Muscle layer of duodenum (tissue), 2 donors: Measurements from ENCODE around the gene RER1.

Experiments
- H3K27ac ChIP-seq: one replicate; pipeline ENCODE4 v1.7.0; 2013; ENCODE audit warnings: mild to moderate bottlenecking, low read length
- H3K27me3 ChIP-seq: one replicate; pipeline ENCODE4 v1.7.0; 2013; ENCODE audit warnings: low read depth, mild to moderate bottlenecking, control low read depth, low read length
- H3K36me3 ChIP-seq, 2 donors: one replicate each; pipeline ENCODE4 v1.7.0; 2013; ENCODE audit warnings: low read length in 2 of 2, control low read depth in 1 of 2, mild to moderate bottlenecking in 1 of 2; ENCODE audit not compliant: insufficient read depth in 2 of 2, control insufficient read depth in 1 of 2
- H3K4me1 ChIP-seq, 2 donors: one replicate each; pipeline ENCODE4 v1.7.0; 2013; ENCODE audit warnings: low read length in 2 of 2, mild to moderate bottlenecking in 2 of 2, control low read depth in 1 of 2, moderate library complexity in 1 of 2; ENCODE audit not compliant: insufficient read depth in 2 of 2, control insufficient read depth in 1 of 2
- H3K4me3 ChIP-seq, 2 donors: one replicate each; pipeline ENCODE4 v1.7.0; 2013; ENCODE audit warnings: low read length in 2 of 2, low read depth in 1 of 2, mild to moderate bottlenecking in 1 of 2
- H3K9me3 ChIP-seq, 2 donors: one replicate each; pipeline ENCODE4 v1.7.0; 2013; ENCODE audit warnings: low read length in 2 of 2, control low read depth in 1 of 2, mild to moderate bottlenecking in 1 of 2; ENCODE audit not compliant: control insufficient read depth in 1 of 2
- donor health status: healthy.

RER1 gene

DNA sequence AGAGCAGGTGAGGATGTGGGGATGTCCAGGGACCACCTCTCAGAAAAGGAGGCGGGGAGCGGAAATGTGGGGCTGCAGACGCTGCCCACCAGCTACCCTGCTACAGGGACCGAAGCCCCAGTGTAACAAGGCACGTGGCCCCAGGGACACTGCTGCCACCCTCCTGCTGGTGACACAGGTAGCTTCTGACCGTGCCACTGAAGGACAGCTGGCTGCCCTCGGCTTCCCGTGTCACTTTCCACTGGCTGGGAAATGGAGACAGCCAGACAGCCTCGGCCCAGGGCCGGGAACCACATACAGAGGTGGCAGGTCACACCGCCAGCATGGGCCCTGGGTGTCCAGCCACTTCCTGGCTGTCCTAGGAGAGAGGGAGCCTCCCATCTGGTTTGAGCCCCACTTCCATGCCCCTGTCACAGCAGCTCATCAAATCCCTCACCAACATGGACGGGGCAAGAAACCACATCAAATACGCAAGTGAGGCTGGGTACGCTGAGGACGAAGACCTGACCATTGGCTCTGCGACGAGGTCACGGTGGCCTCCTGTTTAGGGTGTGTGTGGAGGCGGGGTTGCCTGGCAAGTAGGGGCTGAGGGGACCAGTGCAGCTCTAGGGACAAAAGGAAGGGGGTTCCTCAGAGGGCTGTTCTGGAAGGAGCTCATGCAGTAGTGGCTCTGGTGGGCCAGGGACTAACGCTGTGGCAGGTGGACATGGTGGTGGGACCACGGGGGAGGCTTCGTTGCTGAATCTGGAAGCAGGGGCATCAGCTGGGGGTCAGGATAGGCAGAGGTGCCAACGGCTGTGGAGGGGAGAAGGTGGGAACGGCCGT lies 15.7 kb downstream of the RER1 start:
- no peak overlapping the region for H3K4me3 ChIP-seq
- no peaks in the 10 kb centered on the region for H3K27me3 ChIP-seq
- H3K9me3 ChIP-seq, result no peaks in the 10 kb centered on the region
- peaks cover 31 to 70% of the 10 kb centered on the region in 2 donors for H3K36me3 ChIP-seq
- no peak overlapping the region for H3K27ac ChIP-seq
- peaks cover 0 to 6% of the 10 kb centered on the region in 2 donors for H3K4me1 ChIP-seq

DNA sequence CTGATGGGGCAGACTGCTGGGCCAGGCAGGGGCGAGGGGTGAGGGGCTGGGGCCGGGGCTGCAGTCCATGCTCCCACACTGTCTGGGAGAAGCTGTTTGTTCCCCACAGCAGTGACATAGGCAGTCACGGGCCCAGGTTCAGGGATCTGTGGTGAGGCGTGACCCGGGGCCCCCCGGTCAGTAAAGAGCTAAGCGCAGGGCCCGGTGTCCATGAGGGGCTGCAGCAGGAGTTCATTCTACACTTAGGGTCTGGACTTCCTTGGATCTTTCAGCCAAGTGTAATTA lies 16.3 kb downstream of the RER1 start:
- H3K36me3 ChIP-seq, result peaks cover 26 to 65% of the 10 kb centered on the region in 2 donors
- H3K4me3 ChIP-seq, result no peak overlapping the region
- H3K9me3 ChIP-seq, result no peaks in the 10 kb centered on the region
- no peak overlapping the region for H3K27ac ChIP-seq
- peaks cover 0 to 6% of the 10 kb centered on the region in 2 donors for H3K4me1 ChIP-seq
- no peaks in the 10 kb centered on the region for H3K27me3 ChIP-seq

DNA sequence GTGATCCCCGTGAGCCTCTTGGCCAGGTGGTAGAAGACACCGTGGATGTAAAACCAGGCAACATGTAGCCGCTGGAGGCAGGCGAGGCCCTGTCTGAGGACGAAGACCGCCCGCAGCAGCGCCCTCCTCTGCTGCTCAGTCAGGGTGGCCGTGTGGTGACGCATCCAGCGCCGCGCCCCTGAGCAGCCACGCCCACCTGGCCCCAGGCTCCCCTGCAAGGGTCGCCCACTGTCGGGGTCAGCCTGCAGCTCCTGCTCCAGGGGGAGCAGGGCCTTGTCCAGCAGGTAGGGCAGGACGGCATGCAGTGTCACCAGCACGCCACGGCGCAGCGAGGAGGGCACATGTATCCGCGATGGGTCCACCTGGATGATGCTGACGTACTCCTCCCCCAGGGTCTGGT lies 16.8 kb downstream of the RER1 start:
- Histone ChIP-seq H3K4me3 (no peak overlapping the region), H3K9me3 (no peaks in the 10 kb centered on the region), H3K4me1 (peaks cover under 1 to 11% of the 10 kb centered on the region in 2 donors), H3K27ac (no peak overlapping the region), H3K27me3 (no peaks in the 10 kb centered on the region), H3K36me3 (peaks cover 22 to 60% of the 10 kb centered on the region in 2 donors)

DNA sequence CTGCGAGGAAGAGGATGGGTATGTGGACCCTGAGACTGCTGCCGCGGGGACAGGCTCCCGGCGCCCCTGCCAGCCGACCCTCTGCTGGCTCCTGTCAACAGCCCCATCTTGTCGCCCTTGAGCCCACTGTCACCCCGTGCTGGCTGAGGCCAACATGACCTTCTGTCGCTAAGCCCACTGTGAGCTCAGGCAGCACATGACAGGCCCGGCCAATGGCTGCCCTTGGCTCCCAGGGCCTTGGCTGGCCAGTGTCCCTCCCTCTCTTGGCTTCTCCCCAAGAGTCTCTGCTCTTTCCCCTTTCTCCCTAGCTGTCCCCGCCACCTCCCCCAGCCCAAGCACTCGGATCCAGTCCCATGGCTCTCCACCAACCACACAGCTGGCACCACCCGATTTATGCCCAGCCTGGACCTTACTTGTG lies 17.2 kb downstream of the RER1 start:
- no peak overlapping the region for H3K27ac ChIP-seq
- peaks cover 4 to 15% of the 10 kb centered on the region in 2 donors for H3K4me1 ChIP-seq
- H3K27me3 ChIP-seq, result no peaks in the 10 kb centered on the region
- no peak overlapping the region for H3K4me3 ChIP-seq
- H3K9me3 ChIP-seq, result no peaks in the 10 kb centered on the region
- peaks cover 20 to 57% of the 10 kb centered on the region in 2 donors for H3K36me3 ChIP-seq

DNA sequence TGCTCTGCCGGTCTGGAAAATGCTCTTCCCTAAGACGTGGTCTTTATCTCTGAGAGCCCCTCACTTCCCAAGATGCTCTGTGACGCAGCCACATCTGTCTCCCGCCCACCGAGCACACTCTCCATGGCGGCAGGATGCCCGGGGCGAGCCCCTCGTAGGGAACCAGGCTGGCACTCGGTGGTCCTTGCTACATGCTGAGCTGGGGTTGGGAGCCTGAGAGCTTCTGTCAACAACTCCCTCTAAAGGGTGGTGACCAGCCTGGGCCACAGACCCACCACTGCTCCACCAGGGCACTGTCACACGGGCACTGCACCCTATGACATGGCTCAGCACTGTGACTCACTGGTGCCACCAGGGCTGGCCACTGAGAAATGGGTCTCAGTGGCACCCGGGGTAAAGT lies 18.1 kb downstream of the RER1 start:
- Histone ChIP-seq H3K27me3 (no peaks in the 10 kb centered on the region), H3K4me1 (peaks cover 8 to 23% of the 10 kb centered on the region in 2 donors), H3K9me3 (no peaks in the 10 kb centered on the region), H3K4me3 (no peak overlapping the region), H3K36me3 (peaks cover 11 to 48% of the 10 kb centered on the region in 2 donors), H3K27ac (no peak overlapping the region)

DNA sequence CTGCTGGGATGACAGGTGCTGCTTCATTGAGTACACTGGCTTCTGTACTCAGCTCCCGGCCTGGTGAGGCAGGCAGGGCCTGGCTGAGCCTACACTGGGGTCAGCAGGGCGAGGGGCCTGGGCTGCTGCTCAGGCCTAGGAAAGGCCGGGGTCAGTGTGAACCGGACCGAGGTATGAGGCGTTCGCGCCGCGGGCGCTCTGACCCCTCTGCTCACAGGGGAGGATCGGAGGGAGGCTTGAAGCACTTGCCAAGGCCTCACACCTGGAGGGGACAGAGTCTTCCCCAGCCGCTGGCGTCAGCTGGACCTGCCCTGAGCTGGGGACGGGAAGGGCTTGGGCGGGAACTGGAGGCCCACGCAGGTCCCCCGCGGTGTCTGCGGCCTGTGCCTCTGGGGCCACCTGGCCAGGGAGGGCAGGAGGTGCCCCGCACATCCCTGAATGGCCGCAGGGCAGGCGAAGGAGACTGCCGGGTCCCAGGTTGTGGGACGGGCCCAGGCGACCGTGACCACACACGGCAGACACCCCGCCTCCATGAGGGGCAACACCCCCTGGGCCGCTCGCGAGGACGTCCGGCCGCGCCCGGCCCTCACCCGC lies 20.3 kb downstream of the RER1 start:
- H3K4me1 ChIP-seq, result peaks cover 8 to 23% of the 10 kb centered on the region in 2 donors
- peaks cover 5 to 27% of the 10 kb centered on the region in 2 donors for H3K36me3 ChIP-seq
- no peaks in the 10 kb centered on the region for H3K9me3 ChIP-seq
- peak overlapping the region; percentile 64 to 93 for H3K4me3 ChIP-seq
- peak overlapping the region; percentile 43 for H3K27ac ChIP-seq
- H3K27me3 ChIP-seq, result no peaks in the 10 kb centered on the region

DNA sequence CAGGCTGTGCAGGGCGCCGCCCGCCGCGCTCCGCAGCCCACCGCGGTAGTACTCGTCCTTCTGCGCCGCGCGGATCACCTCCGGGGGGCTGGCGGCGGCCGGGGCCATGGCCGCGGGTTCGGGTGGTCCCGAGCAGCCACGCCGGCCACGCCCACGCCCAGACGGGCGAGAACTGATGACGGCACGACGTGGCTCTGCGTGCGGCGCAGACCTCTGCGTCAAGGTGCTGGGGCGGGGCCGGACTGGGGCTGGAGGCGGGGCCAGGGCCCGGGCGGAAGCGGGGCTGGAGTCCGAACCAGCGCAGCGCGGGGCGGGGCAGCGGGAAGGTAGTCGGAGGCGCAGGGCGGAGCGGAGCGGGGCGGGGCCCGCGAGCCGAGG lies 20.7 kb downstream of the RER1 start, which contains the start of gene PEX10:
TSS of gene PEX10 (minus strand) at position 170 of the 378 bp plus-strand sequence. CDS start at position 108, 62 bp downstream.
- Histone ChIP-seq H3K27me3 (no peaks in the 10 kb centered on the region), H3K36me3 (peaks cover 3 to 24% of the 10 kb centered on the region in 2 donors), H3K9me3 (no peaks in the 10 kb centered on the region), H3K4me1 (peaks cover 8 to 23% of the 10 kb centered on the region in 2 donors), H3K4me3 (peak within 1 kb of the TSS; percentile 64 to 93), H3K27ac (peak within 1 kb of the TSS; percentile 45)

DNA sequence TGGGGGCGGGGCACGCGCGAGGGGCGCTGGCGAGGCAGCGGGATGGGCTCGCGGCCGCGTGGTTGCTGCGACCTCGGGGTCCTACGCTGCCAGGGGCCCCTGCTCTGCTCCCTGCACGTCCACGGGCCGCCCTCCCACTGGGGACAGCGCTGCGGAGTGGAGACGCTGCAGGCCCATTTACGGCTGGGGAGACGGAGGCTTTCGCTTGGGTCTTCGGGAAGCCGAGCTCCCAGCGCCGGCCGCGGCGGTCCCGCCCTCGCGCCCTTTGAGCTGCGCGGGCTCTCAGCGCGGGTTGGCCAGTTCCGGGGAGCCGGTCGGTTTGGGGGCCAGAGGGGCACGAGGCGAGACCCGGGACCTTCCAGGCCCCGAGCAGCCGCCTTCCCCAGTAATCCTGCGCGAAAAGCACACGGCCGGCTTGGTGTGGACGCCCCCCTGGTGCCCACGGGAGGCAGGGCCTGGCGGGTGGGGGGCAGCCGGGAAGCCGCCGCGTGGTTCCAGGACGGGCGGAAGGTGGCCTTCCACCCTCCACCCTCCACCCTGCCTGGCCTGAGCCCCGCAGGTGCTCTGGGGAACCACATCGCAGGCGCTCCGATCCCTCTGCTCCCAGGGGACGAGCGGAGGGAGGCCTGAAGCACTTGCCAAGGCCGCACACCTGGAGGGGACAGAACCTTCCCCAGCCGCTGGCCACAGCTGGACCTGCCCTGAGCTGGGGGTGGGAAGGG lies 21.3 kb downstream of the RER1 start:
- Histone ChIP-seq H3K36me3 (peaks cover 0 to 21% of the 10 kb centered on the region in 2 donors), H3K27ac (peak overlapping the region; percentile 45), H3K9me3 (no peaks in the 10 kb centered on the region), H3K4me1 (peaks cover 8 to 23% of the 10 kb centered on the region in 2 donors), H3K27me3 (no peaks in the 10 kb centered on the region), H3K4me3 (peak overlapping the region; percentile 56 to 93)

DNA sequence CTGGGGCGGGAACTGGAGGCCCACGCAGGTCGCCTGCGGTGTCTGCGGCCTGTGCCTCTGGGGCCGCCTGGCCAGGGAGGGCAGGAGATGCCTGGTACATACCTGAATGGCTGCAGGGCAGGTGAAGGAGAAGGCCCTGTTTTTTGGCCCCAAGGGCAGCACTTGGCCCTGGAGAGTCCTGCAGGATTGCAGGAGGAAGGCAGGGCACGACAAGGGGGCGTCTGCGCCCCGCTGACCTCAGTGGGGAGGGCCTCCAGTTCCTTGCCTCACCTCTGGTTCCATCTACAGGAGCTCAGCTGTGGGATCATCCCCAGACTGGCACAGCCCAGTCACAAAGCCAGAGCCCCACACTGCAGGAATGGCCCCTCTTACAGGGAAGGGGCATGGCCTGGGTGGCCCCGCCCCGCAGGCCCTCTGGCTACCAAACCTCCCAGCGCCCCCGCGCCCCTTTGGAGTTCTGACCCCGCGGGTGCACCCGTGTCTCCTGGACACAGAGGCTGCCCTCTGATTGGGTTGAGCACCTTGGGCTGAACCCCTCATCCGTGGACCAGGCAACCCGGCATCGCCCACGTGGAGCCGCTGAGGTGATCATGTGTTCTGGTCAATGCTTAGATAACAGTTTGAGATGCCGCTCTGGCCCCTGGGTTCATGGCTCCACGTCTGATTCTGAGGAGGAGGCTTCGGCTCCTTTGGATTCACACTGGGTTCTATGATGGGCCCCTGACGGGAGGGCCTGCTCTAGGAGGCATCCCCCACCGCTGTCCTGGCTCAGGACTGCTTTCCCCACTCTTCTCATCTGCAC lies 22.1 kb downstream of the RER1 start:
- H3K4me3 ChIP-seq, result peak overlapping the region; percentile 56 to 93
- peaks cover 0 to 14% of the 10 kb centered on the region in 2 donors for H3K36me3 ChIP-seq
- H3K9me3 ChIP-seq, result no peaks in the 10 kb centered on the region
- peaks cover 8 to 23% of the 10 kb centered on the region in 2 donors for H3K4me1 ChIP-seq
- H3K27ac ChIP-seq, result peak overlapping the region; percentile 45
- no peaks in the 10 kb centered on the region for H3K27me3 ChIP-seq

DNA sequence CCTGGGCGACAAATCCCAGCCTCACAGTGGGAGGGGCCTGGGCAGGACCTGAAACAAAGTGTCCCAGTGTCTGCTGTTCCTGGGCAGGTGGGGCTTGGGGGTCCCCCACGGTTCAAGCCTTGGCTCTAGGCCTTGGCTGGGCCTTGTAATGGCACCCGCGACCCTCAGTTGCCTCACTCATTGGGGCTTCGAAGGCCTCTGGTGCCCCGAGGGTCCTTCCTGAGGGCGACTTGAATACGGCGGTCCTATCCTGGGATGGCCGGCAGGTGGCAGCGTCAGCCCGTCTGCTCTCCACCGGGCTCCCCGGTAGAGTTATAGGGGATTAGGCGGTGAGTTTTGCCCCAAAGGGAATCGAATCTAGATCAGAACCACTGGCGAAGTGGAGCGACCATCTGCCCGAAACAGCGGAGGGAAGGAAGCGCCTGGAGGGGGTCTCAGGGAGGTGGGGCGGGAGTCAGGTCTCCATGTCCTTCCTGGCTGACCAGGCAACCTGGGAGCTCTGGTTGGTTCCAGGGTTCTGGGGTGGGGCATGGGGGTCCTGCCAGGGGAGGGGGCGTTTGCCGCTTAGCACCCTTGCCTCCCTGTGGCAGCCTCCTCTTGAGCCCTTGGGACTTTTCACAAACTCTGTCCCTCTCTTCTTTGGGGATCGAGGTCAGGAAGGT lies 22.8 kb downstream of the RER1 start:
- Histone ChIP-seq H3K9me3 (no peaks in the 10 kb centered on the region), H3K27me3 (no peaks in the 10 kb centered on the region), H3K4me3 (peak overlapping the region in 1 of 2 donors; percentile 93), H3K4me1 (peaks cover 8 to 23% of the 10 kb centered on the region in 2 donors), H3K27ac (no peak overlapping the region), H3K36me3 (peaks cover 0 to 6% of the 10 kb centered on the region in 2 donors)
